22Rv1 (cell line): Measurements from ENCODE around the gene TRO.

Experiments
- CTCF ChIP-seq: fragments of 450-650 bp; IDR thresholded peaks from 2 replicates; pipeline ENCODE4 v1.5.1; 2017; ENCODE audit warnings: mild to moderate bottlenecking
- ZFX ChIP-seq: fragments of 450-650 bp; IDR thresholded peaks from 2 replicates; pipeline ENCODE4 v1.6.1; 2017; ENCODE audit warnings: antibody characterized with exemption, borderline replicate concordance

GRCh38 chrX:54920610-54921426 lies at the start of gene TRO:
- no peak for TF ChIP-seq CTCF
- TF ChIP-seq ZFX, result no peak
